Spleen (tissue), 11 donors: ENCODE results near the gene RPE65. TPM values are rescaled to one million over a fixed set of nuclear protein-coding genes. Genes with fewer than 3 reads are reported as not detected.
"Not testable (repeated sequence)": the region's sequence is repeated elsewhere in the genome, so short reads cannot be mapped to it uniquely, and the experiment has no call there.

Experiments used
- DNase-seq: peaks from one replicate; pipeline ENCODE4 v3.0.0-alpha.2; 2020
- H3K27ac ChIP-seq, 8 donors: fragments of 200-600 bp; sonication (generic) in 7 of 8; 1 replicate in 4 of 8; 2 replicates in 4 of 8; pipeline versions ENCODE4 v1.5.0 to v1.8.0; 2016 to 2021; ENCODE audit warnings: inconsistent platforms in 4 of 8, mild to moderate bottlenecking in 4 of 8, moderate library complexity in 1 of 8
- H3K27me3 ChIP-seq, 7 donors: fragments of 200-600 bp; sonication (generic) in 6 of 7; replicated peaks in 1 of 7; 1 replicate in 4 of 7; 2 replicates in 3 of 7; pipeline versions ENCODE4 v1.5.0 to v1.8.0; 2016 to 2021; ENCODE audit warnings: inconsistent platforms in 3 of 7, mild to moderate bottlenecking in 1 of 7
- H3K36me3 ChIP-seq, 6 donors: fragments of 200-600 bp; sonication (generic) in 5 of 6; 1 replicate in 4 of 6; 2 replicates in 2 of 6; pipeline versions ENCODE4 v1.5.0 to v1.8.0; 2016 to 2021; ENCODE audit warnings: inconsistent platforms in 2 of 6
- H3K4me1 ChIP-seq, 6 donors: fragments of 200-600 bp; sonication (generic) in 5 of 6; 1 replicate in 3 of 6; 2 replicates in 3 of 6; pipeline versions ENCODE4 v1.5.0 to v1.8.0; 2016 to 2021; ENCODE audit warnings: inconsistent platforms in 3 of 6
- H3K4me3 ChIP-seq, 8 donors: fragments of 200-600 bp; sonication (generic) in 7 of 8; 1 replicate in 4 of 8; 2 replicates in 4 of 8; pipeline versions ENCODE4 v1.5.0 to v1.8.0; 2016 to 2021; ENCODE audit warnings: inconsistent platforms in 4 of 8, mild to moderate bottlenecking in 4 of 8, moderate library complexity in 2 of 8
- H3K9me3 ChIP-seq, 8 donors: fragments of 200-600 bp; sonication (generic) in 7 of 8; 1 replicate in 4 of 8; 2 replicates in 4 of 8; pipeline versions ENCODE4 v1.5.0 to v1.8.0; 2016 to 2021; ENCODE audit warnings: inconsistent platforms in 4 of 8
- CTCF ChIP-seq, 11 experiments: fragments of 200-600 bp in 7 of 11; fragments of 450-650 bp in 4 of 11; sonication (generic) in 4 of 11; IDR thresholded peaks in 8 of 11; conservative IDR thresholded peaks in 3 of 11; 1 replicate in 7 of 11; 2 replicates in 4 of 11; pipeline versions ENCODE4 v1.4.0 to v1.8.0; 2016 to 2021; ENCODE audit warnings: antibody characterized with exemption in 11 of 11, inconsistent platforms in 4 of 11, mild to moderate bottlenecking in 1 of 11
- POLR2A ChIP-seq, 3 donors: fragments of 450-650 bp; IDR thresholded peaks; one replicate each; pipeline ENCODE4 v1.5.1; 2017; ENCODE audit warnings: antibody characterized with exemption in 3 of 3, mild to moderate bottlenecking in 1 of 3
- POLR2AphosphoS5 ChIP-seq, 3 donors: sonication (generic); formaldehyde crosslinking; IDR thresholded peaks; one replicate each; pipeline ENCODE4 v1.5.1; 2017; ENCODE audit warnings: antibody characterized with exemption in 3 of 3
- WGBS, 5 donors: extraction: QIAGEN DNeasy Blood & Tissue Kit in 3 of 5; methylation state at CpG; one replicate each; pipeline versions ENCODE4 v1.1.5 to v1.1.7; 2013 to 2018; 5-methylcytosine and 5-hydroxymethylcytosine counted together
- intact Hi-C: fragments of 100-400 bp; cut with DNase I; formaldehyde crosslinking; loops from one replicate; pipeline ENCODE4 v1.15.0; 2023; ENCODE audit warnings: low total_unique reads
- polyA plus RNA-seq, 3 donors: library from polyadenylated mRNA; stranded (reverse); fragments of 200-250 nt; gene quantifications; one replicate each; pipeline ENCODE4 v1.2.1, GENCODE V29; 2013
- total RNA-seq, 7 donors: library from RNA; depleted of rRNA in 3 of 7; stranded (reverse); fragments of >200 nt in 3 of 7; fragmentation: NEBNext Ultra II Directional in 4 of 7; extraction: Animal tissue kit (Norgen Biotek cat#: 25700) in 4 of 7; gene quantifications; one replicate each; pipeline versions ENCODE4 v1.1.0 to v1.2.1, GENCODE V29; 2016 to 2021
- donor health status: healthy with polysubstance abuse.
- donor health status: DM: no; HTN: no; CAD: no; lungs with moderate emphysema.
- donor health status: DM: no; HTN: no; CAD: no.
- donor health status: Bipolar disorder and iron deficiency.
- donor health status: healthy.
- donor health status: DM: no; HTN: no; CAD: no.
- donor health status: DM: yes; HTN: yes; CAD: no.

RPE65 gene
- total and polyA plus RNA-seq, 10 donors: 0.08 to 0.40 (median 0.10) TPM; not detected in 7

- Histone ChIP-seq H3K36me3 (no peaks in the 10 kb centered on the region), H3K4me1 (peaks cover 0 to 30% (median 20%) of the 10 kb centered on the region in 6 donors), H3K9me3 (no peaks in the 10 kb centered on the region), H3K27ac (peak overlapping the region in 3 of 8 donors; percentile 6 to 53 (median 43)), H3K4me3 (peak overlapping the region; percentile 54 to 79 (median 64)), H3K27me3 (peaks cover 0 to 16% (median 0%) of the 10 kb centered on the region in 7 donors)
- DNase-seq: no peak
- 7 to 20% (median 10%) methylated on average over 12 to 21 of the region's 21 CpGs for WGBS, 5 donors
- intact Hi-C loops: no loop called here
- TF ChIP-seq POLR2A (IDR thresholded peaks at IDR 0.05) (no peak), POLR2AphosphoS5 (IDR thresholded peaks at IDR 0.05) (no peak), CTCF (IDR thresholded peaks at IDR 0.05 in 8 of 11, conservative IDR thresholded peaks at IDR 0.05 in 3 of 11) (no peak)
Measured at GRCh38 chr1:68495968-68496679, 46.4 kb upstream of the RPE65 start.

- TF ChIP-seq POLR2A (IDR thresholded peaks at IDR 0.05) (no peak), CTCF (IDR thresholded peaks at IDR 0.05 in 8 of 11, conservative IDR thresholded peaks at IDR 0.05 in 3 of 11) (no peak), POLR2AphosphoS5 (IDR thresholded peaks at IDR 0.05) (no peak)
- Histone ChIP-seq H3K27me3 (peaks cover 0 to 16% (median 0%) of the 10 kb centered on the region in 7 donors), H3K4me3 (peak overlapping the region in 1 of 8 donors; percentile 79), H3K27ac (no peak overlapping the region), H3K4me1 (peaks cover 0 to 30% (median 20%) of the 10 kb centered on the region in 6 donors), H3K36me3 (no peaks in the 10 kb centered on the region), H3K9me3 (no peaks in the 10 kb centered on the region)
- WGBS, 5 donors: 76 to 86% (median 80%) methylated on average over 3 of the region's 3 CpGs
- no peak for DNase-seq
- intact Hi-C loops: no loop called here
Measured at GRCh38 chr1:68495532-68495931, 45.8 kb upstream of the RPE65 start.

- Histone ChIP-seq H3K9me3 (no peaks in the 10 kb centered on the region), H3K27ac (no peak overlapping the region), H3K4me1 (peaks cover 0 to 30% (median 20%) of the 10 kb centered on the region in 6 donors), H3K27me3 (peaks cover 0 to 16% (median 0%) of the 10 kb centered on the region in 7 donors), H3K36me3 (peaks cover 0 to 5% (median 0%) of the 10 kb centered on the region in 6 donors), H3K4me3 (no peak overlapping the region)
- TF ChIP-seq POLR2AphosphoS5 (IDR thresholded peaks at IDR 0.05): no peak
- TF ChIP-seq CTCF (IDR thresholded peaks at IDR 0.05 in 8 of 11, conservative IDR thresholded peaks at IDR 0.05 in 3 of 11): no peak
- TF ChIP-seq POLR2A (IDR thresholded peaks at IDR 0.05): no peak
- no peak for DNase-seq
- 85 to 95% (median 88%) methylated on average over 2 of the region's 2 CpGs for WGBS, 5 donors
- intact Hi-C loops: no loop called here
Measured at GRCh38 chr1:68493193-68493592, 43.4 kb upstream of the RPE65 start.

GRCh38 chr1:68492255-68492654 lies 42.5 kb upstream of the RPE65 start:
- 94 to 97% (median 96%) methylated on average over 6 of the region's 6 CpGs for WGBS, 5 donors
- peaks cover 0 to 23% (median 15%) of the 10 kb centered on the region in 6 donors for H3K4me1 ChIP-seq
- DNase-seq, intact Hi-C loops, H3K4me3 ChIP-seq, H3K9me3 ChIP-seq, H3K27ac ChIP-seq: not testable (repeated sequence)
- H3K27me3 ChIP-seq: peaks cover 0 to 15% (median 0%) of the 10 kb centered on the region in 7 donors
- peaks cover 0 to 12% (median 0%) of the 10 kb centered on the region in 6 donors for H3K36me3 ChIP-seq
